Lower lobe of right lung (tissue), 2 donors: Measurements from ENCODE around the gene DHX9. TPM values are rescaled to one million over a fixed set of nuclear protein-coding genes. Genes with fewer than 3 reads are reported as not detected.
A peak's percentile ranks its signal among the peaks of the same experiment; 100 is the strongest.

Source experiments
- ATAC-seq, 2 donors: fragments of 200-7000 bp; cut with Tn5 transposase; one replicate each; pipeline ENCODE4 v1.9.1; 2020 to 2022; ENCODE audit warnings: mild to moderate bottlenecking in 2 of 2, moderate library complexity in 2 of 2
- DNase-seq: peaks from one replicate; pipeline ENCODE4 v3.0.0-alpha.2; 2020
- H3K27ac ChIP-seq: fragments of 200-600 bp; one replicate; pipeline ENCODE4 v1.8.0; 2022
- H3K27me3 ChIP-seq: fragments of 200-600 bp; one replicate; pipeline ENCODE4 v1.8.0; 2022; ENCODE audit warnings: low read depth
- H3K36me3 ChIP-seq: fragments of 200-600 bp; one replicate; pipeline ENCODE4 v1.8.0; 2022; ENCODE audit warnings: mild to moderate bottlenecking
- H3K4me1 ChIP-seq: fragments of 200-600 bp; one replicate; pipeline ENCODE4 v1.8.0; 2022
- H3K4me3 ChIP-seq: fragments of 200-600 bp; one replicate; pipeline ENCODE4 v1.8.0; 2022; ENCODE audit warnings: mild to moderate bottlenecking
- H3K9me3 ChIP-seq: fragments of 200-600 bp; one replicate; pipeline ENCODE4 v1.8.0; 2022
- intact Hi-C: fragments of 100-400 bp; cut with DNase I; formaldehyde crosslinking; loops from one replicate; pipeline ENCODE4 v1.11.0; 2022
- total RNA-seq: library from RNA; stranded (reverse); fragmentation: NEBNext Ultra II Directional; extraction: Animal tissue kit (Norgen Biotek cat#: 25700); gene quantifications from one replicate; pipeline ENCODE4 v1.2.1, GENCODE V29; 2021
- TF ChIP-seq, protein P1 (sequence below): fragments of 200-600 bp; IDR thresholded peaks from one replicate; pipeline ENCODE4 v1.8.0; 2022; ENCODE audit warnings: antibody characterized with exemption, mild to moderate bottlenecking
- donor health status: DM: no; HTN: yes; CAD: no; lungs with severe emphysema.

Gene DHX9
- total RNA-seq, 1 donor from 2014 or later, result 121 TPM

DNA sequence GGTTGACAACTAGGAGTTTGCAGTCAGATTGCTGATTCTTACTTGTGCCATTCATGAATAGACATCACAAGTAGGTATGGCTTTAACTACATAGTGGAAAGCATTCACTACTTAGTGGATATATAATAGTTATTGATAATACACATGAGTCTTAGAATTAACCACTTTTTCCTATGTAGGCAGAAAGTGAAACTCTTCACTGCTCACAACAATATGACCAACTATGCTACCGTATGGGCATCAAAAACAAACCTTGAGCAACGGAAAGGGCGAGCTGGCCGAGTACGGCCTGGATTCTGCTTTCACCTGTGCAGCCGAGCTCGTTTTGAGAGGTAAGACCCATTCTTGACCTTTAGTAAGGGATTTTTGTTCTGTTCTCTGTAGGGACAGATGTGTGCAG is 38.7 kb downstream of the DHX9 start:
- TF ChIP-seq, protein P1, sequence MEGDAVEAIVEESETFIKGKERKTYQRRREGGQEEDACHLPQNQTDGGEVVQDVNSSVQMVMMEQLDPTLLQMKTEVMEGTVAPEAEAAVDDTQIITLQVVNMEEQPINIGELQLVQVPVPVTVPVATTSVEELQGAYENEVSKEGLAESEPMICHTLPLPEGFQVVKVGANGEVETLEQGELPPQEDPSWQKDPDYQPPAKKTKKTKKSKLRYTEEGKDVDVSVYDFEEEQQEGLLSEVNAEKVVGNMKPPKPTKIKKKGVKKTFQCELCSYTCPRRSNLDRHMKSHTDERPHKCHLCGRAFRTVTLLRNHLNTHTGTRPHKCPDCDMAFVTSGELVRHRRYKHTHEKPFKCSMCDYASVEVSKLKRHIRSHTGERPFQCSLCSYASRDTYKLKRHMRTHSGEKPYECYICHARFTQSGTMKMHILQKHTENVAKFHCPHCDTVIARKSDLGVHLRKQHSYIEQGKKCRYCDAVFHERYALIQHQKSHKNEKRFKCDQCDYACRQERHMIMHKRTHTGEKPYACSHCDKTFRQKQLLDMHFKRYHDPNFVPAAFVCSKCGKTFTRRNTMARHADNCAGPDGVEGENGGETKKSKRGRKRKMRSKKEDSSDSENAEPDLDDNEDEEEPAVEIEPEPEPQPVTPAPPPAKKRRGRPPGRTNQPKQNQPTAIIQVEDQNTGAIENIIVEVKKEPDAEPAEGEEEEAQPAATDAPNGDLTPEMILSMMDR, result no peak
- DNase-seq, result no peak
- Histone ChIP-seq H3K9me3 (no peaks in the 10 kb centered on the region), H3K36me3 (peaks cover 100% of the 10 kb centered on the region), H3K4me1 (no peaks in the 10 kb centered on the region), H3K27me3 (no peaks in the 10 kb centered on the region), H3K27ac (no peak overlapping the region), H3K4me3 (no peak overlapping the region)
- no peak for ATAC-seq
- intact Hi-C loops, result no loop called here

DNA sequence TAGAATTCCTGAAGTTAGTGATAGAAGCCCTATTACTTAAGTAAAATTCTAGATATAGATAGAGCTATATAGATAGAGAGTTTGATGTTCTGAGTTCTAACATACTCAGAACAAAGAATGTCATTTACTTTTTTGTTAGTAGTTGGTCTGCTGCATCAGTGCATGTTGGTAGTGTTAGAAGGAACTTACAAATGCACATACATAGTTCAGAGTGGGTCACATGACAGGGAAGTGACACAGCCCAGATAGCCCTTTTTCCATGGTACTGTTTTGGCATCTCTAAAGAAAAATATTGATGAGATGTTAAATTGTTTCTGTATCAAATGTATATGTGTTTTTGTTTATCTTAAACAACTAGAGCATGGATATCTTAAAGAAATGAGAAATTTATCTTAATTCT is 45.7 kb downstream of the DHX9 start:
- peaks cover 95% of the 10 kb centered on the region for H3K36me3 ChIP-seq
- no peak overlapping the region for H3K4me3 ChIP-seq
- H3K4me1 ChIP-seq, result no peaks in the 10 kb centered on the region
- H3K27me3 ChIP-seq, result no peaks in the 10 kb centered on the region
- H3K27ac ChIP-seq, result no peak overlapping the region
- DNase-seq (no peak), ATAC-seq (no peak)
- TF ChIP-seq, protein P1, result no peak
- intact Hi-C loops, result no loop called here
- H3K9me3 ChIP-seq, result no peaks in the 10 kb centered on the region

DNA sequence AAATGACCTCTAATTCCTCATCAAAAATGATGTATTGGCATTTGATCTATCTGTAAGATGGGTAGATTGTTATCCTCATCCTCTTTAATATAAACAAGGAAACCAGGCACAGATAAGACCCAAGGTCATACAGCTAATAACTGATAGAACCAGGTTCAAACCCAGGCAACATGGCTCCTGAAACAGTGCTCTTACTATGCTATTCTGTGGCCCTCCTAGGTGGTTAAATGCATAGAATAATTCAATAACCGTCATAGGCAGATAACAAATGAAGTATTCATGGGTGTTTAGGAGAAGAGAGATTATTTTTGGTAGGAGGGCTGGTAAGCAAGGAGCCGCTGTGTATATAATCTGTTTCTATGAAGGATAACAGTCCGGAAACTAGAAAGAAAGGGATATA is 46.4 kb downstream of the DHX9 start:
- TF ChIP-seq, protein P1, result no peak
- Histone ChIP-seq H3K4me1 (no peaks in the 10 kb centered on the region), H3K36me3 (peaks cover 88% of the 10 kb centered on the region), H3K27me3 (no peaks in the 10 kb centered on the region), H3K9me3 (no peaks in the 10 kb centered on the region), H3K27ac (no peak overlapping the region), H3K4me3 (no peak overlapping the region)
- DNase-seq (no peak), ATAC-seq (no peak)
- intact Hi-C loops, result no loop called here

DNA sequence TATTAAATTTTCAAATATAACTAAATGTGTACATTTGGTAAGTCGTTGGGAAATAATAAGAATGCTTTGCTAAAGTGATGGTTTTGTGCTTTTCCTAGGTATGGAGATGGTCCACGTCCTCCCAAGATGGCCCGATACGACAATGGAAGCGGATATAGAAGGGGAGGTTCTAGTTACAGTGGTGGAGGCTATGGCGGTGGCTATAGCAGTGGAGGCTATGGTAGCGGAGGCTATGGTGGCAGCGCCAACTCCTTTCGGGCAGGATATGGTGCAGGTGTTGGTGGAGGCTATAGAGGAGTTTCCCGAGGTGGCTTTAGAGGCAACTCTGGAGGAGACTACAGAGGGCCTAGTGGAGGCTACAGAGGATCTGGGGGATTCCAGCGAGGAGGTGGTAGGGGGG is 47.8 kb downstream of the DHX9 start:
- intact Hi-C loops, result no loop called here
- TF ChIP-seq, protein P1, result no peak
- no peaks in the 10 kb centered on the region for H3K27me3 ChIP-seq
- no peaks in the 10 kb centered on the region for H3K9me3 ChIP-seq
- DNase-seq, result no peak
- ATAC-seq, result no peak
- peaks cover 74% of the 10 kb centered on the region for H3K36me3 ChIP-seq
- no peak overlapping the region for H3K27ac ChIP-seq
- no peaks in the 10 kb centered on the region for H3K4me1 ChIP-seq
- H3K4me3 ChIP-seq, result no peak overlapping the region

DNA sequence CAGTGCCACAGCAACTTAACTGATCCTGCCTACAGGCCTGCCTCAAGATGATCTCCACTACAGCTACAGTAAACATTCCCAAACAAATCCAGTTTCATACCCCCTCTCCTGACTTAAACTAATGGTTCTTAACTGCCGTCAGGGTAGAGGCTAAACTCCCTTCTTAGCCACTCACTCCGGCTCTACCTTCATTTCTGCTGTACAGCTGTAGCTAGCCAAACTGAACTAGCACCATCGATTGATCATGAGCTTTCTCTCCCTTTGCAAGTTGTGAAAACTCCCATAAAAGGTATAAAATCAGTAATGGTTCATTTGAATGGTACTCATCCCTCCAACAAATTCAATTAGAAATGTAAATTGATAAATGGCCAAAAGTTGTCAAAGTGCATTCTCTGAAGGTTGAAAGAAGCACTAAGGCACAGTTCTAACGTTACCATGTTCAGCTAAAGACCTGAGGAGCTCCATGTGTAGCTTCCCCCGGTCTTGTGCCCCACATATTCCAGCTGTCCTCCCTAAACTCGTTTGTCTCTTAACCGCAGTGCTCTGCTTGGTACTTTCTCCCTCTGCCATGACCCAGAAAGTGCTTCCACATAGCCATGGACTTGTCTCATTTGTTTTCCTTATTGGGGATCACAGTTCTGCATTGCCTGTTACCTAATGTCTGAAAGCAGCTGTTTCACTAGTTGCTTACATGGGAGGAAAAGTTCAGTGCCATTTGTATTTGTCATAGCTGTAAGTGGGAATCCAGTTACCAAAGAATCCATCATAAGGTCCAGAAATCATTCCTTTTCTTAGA is 49.8 kb downstream of the DHX9 start:
- TF ChIP-seq, protein P1, result no peak
- H3K9me3 ChIP-seq, result no peaks in the 10 kb centered on the region
- H3K27ac ChIP-seq, result no peak overlapping the region
- intact Hi-C loops, result no loop called here
- ATAC-seq (peak in 1 of 2 donors; percentile 18), DNase-seq (no peak)
- no peaks in the 10 kb centered on the region for H3K27me3 ChIP-seq
- H3K4me3 ChIP-seq, result no peak overlapping the region
- H3K36me3 ChIP-seq, result peaks cover 54% of the 10 kb centered on the region
- H3K4me1 ChIP-seq, result no peaks in the 10 kb centered on the region
